GM21723 (cell line): ENCODE data around the gene PUM1.
"Not testable (repeated sequence)": the region's sequence is repeated elsewhere in the genome, so short reads cannot be mapped to it uniquely, and the experiment has no call there.

ENCODE experiments used
- ATAC-seq: cut with Tn5 transposase; IDR thresholded peaks from one replicate; pipeline ENCODE4 v1.9.1; 2021; ENCODE audit warnings: mild to moderate bottlenecking, moderate library complexity; ENCODE audit not compliant: unreplicated experiment

The PUM1 gene

GRCh38 chr1:30966690-30967369, 98.7 kb downstream of the PUM1 start:
- ATAC-seq: no peak

- ATAC-seq: no peak
Measured at GRCh38 chr1:30965924-30966599, 99.5 kb downstream of the PUM1 start.

GRCh38 chr1:30964706-30965105, 100.8 kb downstream of the PUM1 start:
- no peak for ATAC-seq

- ATAC-seq: no peak
Measured at GRCh38 chr1:30962609-30963508, 102.7 kb downstream of the PUM1 start.

GRCh38 chr1:30957560-30958222, 107.8 kb downstream of the PUM1 start:
- ATAC-seq: no peak

- ATAC-seq: no peak
Measured at GRCh38 chr1:30955448-30956015, 110.0 kb downstream of the PUM1 start.

- no peak for ATAC-seq
Measured at GRCh38 chr1:30953685-30954084, 111.8 kb downstream of the PUM1 start.

- no peak for ATAC-seq
Measured at GRCh38 chr1:30952098-30952497, 113.4 kb downstream of the PUM1 start.

GRCh38 chr1:30950700-30951099, 114.8 kb downstream of the PUM1 start:
- no peak for ATAC-seq

- ATAC-seq: no peak
Measured at GRCh38 chr1:30950053-30950452, 115.5 kb downstream of the PUM1 start.

- ATAC-seq: not testable (repeated sequence)
Measured at GRCh38 chr1:30949487-30949838, 116.1 kb downstream of the PUM1 start.

- not testable (repeated sequence) for ATAC-seq
Measured at GRCh38 chr1:30948813-30949486, 116.6 kb downstream of the PUM1 start.

GRCh38 chr1:30948278-30948677, 117.2 kb downstream of the PUM1 start:
- ATAC-seq: no peak

- no peak for ATAC-seq
Measured at GRCh38 chr1:30947212-30947611, 118.3 kb downstream of the PUM1 start.

GRCh38 chr1:30942326-30942963, 123.1 kb downstream of the PUM1 start:
- no peak for ATAC-seq

GRCh38 chr1:30940541-30940940, 125.0 kb downstream of the PUM1 start:
- no peak for ATAC-seq

- no peak for ATAC-seq
Measured at GRCh38 chr1:30936541-30937171, 128.9 kb downstream of the PUM1 start.

- ATAC-seq: not testable (repeated sequence)
Measured at GRCh38 chr1:30935758-30936157, 129.8 kb downstream of the PUM1 start.

GRCh38 chr1:30934613-30935012, 130.9 kb downstream of the PUM1 start:
- no peak for ATAC-seq
